ENCODE results near the gene PLXNA2.

The PLXNA2 gene

DNA sequence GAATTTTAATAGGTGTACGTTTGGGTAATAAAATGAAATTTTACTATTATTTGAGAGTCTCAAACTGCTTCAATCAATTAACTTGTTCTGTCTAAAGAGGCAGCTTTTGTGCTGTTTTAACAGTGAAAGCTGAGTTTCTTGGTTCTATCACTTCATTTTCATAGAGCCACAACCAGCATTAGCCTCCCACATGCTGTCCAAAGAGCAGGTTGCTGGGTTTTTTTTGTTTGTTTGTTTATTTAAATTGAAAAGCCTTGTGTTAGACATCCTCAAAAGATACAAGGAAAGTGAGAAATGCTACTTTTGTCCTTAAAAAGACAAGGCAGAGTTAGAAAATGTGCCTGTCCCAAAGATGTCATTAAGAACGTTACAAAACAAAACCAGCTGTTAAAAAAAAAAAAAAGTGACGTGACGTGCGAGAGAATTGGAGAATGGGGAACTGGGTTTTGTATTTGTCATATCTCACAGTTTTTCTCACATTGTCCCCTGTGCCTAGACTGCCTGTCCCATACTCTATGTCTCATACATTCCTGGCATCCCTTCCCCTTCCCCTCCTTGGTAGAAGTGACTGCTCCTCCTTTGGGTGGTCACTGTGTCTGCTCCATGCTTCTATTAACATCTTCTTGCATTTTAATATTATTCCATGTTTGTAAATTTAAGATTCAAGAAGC, 270.2 kb downstream of the PLXNA2 start:
- no peak for DNase-seq (ENCODE audit: low read depth in 2 of 2)

GRCh38 chr1:207972337-207972736, 271.8 kb downstream of the PLXNA2 start:
- DNase-seq (ENCODE audit: low read depth in 2 of 2) = no peak
